CD4-positive, alpha-beta T cell treated with Interleukin-21 for 1 hour (primary cell): ENCODE results near the gene FITM1.
A peak's percentile ranks its signal among the peaks of the same experiment; 100 is the strongest.

Source experiments
- DNase-seq: peaks from one replicate; pipeline ENCODE4 v3.0.0-alpha.2; 2020

FITM1 gene

GRCh38 chr14:24141097-24141880 is 10.8 kb downstream of the FITM1 start, which contains the start of gene EMC9:
Gene EMC9, minus strand, starts transcription at chr14:24141591. Its CDS starts 287 bp downstream, at chr14:24141304.
- DNase-seq: peak; percentile 99

DNA sequence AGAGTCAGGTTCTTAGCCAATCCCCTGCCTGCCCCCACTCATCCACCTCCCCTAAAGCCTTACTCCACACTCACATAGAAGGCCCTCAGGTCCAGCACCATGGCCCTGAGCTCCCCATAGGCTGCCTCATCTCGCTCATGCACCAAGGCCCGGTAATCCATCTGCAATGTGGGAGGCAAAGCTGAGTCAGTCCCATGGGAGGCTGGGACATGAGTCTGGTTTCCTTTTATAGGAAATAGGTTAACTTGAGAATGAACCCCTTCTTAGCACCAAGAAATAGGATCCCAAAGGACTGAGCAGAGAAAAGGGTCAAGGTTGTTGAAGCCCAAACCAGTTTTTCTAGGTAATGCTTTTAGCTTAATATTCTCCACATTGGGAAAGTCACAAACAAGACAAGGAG is 13.1 kb downstream of the FITM1 start:
- no peak for DNase-seq

- no peak for DNase-seq
Measured at GRCh38 chr14:24144451-24144850, 14.0 kb downstream of the FITM1 start.

- DNase-seq: no peak
Measured at GRCh38 chr14:24145219-24145618, 14.8 kb downstream of the FITM1 start.

DNA sequence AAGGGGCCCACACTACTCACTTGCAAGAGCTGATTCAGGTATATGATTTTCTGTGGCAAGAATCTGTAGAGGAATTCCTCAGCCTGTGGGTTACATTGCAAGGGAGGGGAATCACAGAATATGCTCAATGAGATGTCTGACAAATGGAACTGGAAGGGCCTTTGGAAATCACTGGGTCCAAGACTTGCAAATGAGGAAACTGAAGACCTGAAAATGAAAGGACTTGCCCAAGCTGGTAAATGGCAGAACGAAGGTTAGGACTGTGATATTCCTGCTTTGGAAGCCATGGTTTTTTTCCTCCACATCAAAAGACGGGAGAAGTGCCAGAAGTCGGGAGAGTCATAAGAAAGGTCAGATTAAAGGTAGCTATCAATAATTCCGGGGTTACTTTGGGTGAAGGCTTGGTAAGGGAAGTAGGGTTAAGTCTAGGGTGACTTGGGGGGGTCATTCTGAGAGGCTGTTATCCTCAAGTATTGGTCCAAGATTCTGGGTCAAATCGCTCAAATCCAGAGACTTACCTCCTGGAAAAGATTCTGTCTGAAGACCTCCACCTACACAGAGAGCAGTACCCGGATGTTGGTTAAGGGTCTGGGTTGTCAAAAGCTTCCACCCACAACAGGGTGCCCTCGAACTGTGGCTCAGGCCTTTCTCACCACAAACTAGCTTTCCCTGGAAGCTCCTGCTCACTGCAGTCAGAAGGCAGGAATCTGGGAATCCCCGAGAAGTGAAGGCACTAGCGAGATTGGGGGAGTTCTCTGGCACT is 15.4 kb downstream of the FITM1 start:
- DNase-seq: no peak

DNA sequence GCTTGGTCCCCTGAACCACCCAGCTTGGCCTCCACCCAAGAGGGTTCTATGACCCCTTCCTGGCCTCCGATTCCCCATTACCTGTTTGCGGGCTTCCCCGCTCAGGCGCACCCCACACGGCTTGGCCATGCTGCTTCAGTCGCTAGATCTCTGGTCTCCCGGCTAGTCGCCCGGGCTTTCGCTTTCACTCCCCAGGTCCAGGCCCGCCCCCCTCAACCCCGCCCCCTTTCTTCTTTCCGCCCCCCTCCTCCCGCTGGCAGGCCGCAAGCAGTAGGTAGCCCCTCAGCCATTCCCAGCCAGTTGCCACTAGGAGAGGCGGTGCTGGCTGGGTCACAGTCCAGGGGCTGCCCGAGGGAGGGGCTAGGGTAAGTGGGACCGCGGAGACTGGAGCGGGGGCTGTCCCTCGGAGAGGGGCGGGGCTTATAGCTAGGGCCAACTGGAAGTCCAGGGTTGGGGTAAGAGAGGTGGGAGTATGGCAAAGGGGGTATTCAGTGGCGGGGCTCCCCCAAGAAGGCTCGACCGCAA is 16.1 kb downstream of the FITM1 start, which contains the start of gene PSME2:
Gene PSME2, minus strand, starts transcription at position 158 of the 525 bp plus-strand sequence. Its CDS starts 29 bp downstream, at position 129.
- peak; percentile 91 for DNase-seq

DNA sequence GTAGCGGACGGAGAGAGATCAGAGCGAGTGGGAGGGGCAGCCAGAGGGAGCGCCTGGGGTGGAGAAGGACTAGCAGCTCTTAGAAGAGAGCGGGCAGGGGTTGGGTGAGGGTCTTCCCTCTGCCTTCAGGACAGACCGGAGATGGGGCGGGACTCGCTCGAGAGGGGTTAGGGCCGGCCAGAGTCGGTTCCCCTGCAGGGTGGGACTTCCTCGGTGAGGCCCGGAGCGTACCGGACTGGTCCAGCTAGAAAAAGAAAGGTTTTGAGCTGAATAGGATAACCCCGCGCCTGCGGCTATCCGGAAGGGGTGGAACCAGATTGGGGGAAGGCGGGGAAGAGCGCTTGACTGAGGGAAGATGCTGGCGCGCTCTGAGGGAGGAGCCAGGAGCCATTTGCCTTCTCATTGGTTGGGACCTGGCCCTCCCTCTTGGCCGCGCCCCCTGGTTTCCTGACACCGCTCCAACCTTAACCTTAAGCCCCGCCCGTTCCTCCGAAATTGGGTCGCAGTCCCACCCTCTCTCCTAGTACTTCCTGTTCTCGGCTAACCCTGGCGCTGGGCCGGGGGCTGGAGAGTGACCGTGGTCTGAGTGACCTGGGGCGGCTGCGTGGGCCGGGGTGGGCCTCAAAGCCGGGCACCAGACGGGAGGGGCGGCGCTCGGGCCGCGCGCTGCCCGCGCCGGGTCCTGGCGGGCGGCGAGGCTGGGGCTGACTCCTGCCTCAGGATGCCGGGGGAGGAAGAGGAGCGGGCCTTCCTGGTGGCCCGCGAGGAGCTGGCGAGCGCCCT is 16.7 kb downstream of the FITM1 start, which contains the start of gene RNF31:
Gene RNF31, plus strand, starts transcription at position 521 of the 783 bp plus-strand sequence. Its CDS starts 201 bp downstream, at position 722.
- DNase-seq: peak; percentile 97

DNA sequence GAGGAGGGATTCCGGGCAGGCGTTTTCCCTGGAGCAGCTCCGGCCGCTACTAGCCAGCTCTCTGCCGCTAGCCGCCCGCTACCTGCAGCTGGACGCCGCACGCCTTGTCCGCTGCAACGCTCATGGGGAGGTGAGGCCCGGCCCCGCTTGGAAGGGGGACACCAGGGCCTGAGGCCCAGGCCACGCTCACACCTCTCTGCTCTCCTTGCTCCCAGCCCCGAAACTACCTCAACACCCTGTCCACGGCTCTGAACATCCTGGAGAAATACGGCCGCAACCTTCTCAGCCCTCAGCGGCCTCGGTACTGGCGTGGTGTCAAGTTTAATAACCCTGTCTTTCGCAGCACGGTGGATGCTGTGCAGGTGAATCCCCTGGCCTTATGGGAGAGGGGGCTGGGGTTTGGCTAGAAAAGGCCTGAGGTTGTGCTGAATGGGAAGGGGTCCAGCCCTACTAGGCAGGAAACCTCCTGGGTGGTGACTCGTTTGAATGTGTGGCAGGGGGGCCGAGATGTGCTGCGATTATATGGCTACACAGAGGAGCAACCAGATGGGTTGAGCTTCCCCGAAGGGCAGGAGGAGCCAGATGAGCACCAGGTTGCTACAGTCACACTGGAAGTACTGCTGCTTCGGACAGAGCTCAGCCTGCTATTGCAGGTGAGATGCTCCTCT is 17.4 kb downstream of the FITM1 start:
- DNase-seq: no peak

DNA sequence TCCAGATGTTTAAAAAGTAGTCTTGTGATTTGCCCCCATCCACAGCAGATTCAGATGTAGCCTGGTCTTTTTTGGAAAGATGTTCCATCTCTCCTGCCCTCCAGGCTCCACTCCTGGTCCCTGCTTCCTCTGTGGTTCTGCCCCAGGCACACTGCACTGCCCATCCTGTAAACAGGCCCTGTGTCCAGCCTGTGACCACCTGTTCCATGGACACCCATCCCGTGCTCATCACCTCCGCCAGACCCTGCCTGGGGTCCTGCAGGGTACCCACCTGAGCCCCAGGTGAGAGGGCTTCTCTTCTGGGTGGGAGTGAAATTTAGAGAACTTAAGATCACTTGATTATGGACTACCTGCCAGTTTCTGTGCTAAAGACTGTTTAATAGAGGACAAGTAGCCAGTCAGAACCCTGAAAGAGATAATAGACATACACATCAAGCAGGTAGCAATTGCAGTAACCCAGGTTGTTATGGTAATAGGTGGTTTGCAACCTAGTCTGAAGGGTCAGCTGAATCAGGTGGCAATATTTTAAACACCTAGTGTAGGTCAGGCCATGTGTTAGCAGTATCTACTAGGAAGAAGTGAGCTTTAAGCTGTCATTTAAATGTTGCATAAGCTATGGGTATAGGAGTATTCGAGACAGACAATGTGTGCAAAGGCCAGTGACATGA is 19.0 kb downstream of the FITM1 start:
- no peak for DNase-seq

- no peak for DNase-seq
Measured at GRCh38 chr14:24150061-24150460, 19.6 kb downstream of the FITM1 start.

DNA sequence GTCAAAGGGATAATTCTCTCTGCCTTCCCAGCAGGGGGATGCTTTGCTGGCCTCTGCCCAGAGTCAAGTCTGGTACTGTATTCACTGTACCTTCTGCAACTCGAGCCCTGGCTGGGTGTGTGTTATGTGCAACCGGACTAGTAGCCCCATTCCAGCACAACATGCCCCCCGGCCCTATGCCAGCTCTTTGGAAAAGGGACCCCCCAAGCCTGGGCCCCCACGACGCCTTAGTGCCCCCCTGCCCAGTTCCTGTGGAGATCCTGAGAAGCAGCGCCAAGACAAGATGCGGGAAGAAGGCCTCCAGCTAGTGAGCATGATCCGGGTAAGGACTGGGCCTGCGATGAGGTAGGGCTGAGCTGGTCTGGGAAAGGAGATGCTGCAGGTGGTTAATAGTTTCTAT is 20.1 kb downstream of the FITM1 start:
- DNase-seq: no peak

GRCh38 chr14:24150993-24151392 is 20.5 kb downstream of the FITM1 start:
- DNase-seq: no peak

DNA sequence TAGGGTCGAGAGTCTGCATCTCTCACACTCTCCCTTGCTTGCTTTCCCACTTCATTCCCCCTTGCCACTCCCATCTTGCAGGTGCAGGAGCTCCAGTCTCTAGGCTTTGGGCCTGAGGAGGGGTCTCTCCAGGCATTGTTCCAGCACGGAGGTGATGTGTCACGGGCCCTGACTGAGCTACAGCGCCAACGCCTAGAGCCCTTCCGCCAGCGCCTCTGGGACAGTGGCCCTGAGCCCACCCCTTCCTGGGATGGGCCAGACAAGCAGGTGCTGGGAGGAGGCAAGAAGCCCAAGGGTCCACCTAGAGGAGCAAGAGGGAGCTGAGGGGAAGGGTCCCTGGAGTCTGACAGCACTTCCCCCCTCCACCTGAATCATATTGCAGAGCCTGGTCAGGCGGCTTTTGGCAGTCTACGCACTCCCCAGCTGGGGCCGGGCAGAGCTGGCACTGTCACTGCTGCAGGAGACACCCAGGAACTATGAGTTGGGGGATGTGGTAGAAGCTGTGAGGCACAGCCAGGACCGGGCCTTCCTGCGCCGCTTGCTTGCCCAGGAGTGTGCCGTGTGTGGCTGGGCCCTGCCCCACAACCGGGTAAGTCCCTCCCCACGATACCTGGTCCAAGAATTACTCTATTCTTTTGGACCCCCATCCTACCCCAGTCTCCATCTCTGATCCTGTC is 21.1 kb downstream of the FITM1 start:
- no peak for DNase-seq

GRCh38 chr14:24155100-24155499 is 24.6 kb downstream of the FITM1 start:
- no peak for DNase-seq

GRCh38 chr14:24156840-24157239 is 26.4 kb downstream of the FITM1 start:
- no peak for DNase-seq

- no peak for DNase-seq
Measured at GRCh38 chr14:24157331-24157730, 26.9 kb downstream of the FITM1 start.

DNA sequence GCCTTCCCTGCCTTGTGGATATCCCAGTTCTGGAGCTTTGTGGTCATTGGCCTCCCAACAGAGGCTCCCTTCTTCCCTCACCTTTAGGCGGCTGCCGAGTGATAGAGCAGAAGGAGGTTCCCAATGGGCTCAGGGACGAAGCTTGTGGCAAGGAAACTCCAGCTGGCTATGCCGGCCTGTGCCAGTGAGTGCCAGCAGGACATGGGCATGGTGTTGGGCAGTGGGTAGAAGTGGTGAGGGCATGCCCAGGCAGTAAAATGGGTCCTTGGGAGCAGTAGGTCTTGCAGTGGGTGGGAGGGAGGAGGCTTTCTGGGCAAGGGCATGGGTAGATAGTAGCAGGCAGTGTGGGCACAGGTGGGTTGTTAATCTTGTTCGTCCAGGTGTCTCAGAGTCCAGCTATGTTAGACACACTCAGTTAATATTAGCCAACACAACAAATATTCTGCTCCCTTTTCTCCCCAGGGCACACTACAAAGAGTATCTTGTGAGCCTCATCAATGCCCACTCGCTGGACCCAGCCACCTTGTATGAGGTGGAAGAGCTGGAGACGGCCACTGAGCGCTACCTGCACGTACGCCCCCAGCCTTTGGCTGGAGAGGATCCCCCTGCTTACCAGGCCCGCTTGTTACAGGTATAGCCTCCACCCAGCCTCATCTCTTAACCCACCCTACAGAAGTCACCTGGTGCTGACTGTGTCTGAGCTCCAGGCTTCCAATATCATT is 29.5 kb downstream of the FITM1 start:
- no peak for DNase-seq

GRCh38 chr14:24160499-24160849 is 30.0 kb downstream of the FITM1 start:
- no peak for DNase-seq

DNA sequence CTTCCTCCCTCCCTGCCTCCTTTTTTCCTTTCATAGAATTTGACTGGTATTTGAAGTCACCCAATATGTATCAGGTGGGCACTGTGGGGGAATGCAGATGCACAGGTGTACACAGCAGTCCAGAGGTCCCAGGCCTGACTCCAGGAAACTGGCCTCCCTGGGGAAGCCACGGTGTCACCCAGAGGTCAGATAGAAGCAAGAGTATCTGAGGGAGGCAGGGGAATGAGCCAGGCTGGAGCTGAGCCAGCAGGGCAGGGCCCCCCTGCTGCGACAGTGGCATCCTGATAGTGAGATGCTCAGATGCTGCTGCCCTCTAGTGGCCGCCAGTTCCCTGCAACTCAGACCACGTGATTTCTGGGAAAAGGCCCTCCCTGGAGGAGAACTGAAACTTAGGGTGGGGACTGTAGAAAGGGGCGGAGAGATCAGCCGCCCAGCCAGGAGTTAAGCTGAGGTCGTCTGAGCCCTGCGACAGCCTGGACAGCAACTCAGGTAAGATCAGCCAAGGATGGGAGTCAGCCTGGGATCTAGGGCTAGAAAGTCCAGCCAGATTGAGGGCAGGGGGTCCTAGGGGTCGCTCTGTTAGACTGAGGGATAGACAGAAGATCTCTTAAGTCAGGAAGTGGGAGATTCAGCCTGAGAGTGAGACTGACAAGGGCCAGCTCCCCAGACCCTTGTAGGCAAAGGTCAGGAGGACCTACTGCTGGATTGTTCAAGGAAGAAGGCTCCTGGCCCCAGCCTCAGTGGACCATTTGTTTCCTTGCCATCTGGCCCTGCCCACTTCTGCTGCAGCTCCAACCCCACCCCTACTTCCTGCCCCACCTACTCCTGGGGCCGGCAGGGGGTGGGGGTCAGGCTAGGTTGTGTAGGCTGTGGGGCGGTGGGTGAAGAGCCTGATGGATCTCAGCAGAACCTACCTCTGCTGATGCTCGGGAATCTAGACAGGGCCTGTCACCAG is 30.7 kb downstream of the FITM1 start, which contains the start of gene IRF9:
Gene IRF9, plus strand, starts transcription at position 416 of the 955 bp plus-strand sequence. CDS start 880 bp downstream, outside the sequence.
- DNase-seq: peak; percentile 99
